Glutamatergic neuron (in vitro differentiated cells): ENCODE results near the gene YBEY. TPM values are rescaled to one million over a fixed set of nuclear protein-coding genes. Genes with fewer than 3 reads are reported as not detected.

Experiments
- DNase-seq: peaks from one replicate; pipeline ENCODE4 v3.0.0; 2022
- H3K27ac Mint-ChIP-seq: one replicate; pipeline ENCODE4 v1.8.0; 2020; ENCODE audit warnings: mild to moderate bottlenecking, mixed read lengths, inconsistent platforms; ENCODE audit not compliant: unreplicated experiment
- H3K27me3 Mint-ChIP-seq: one replicate; pipeline ENCODE4 v1.8.0; 2020; ENCODE audit warnings: mild to moderate bottlenecking, moderate library complexity, mixed read lengths, inconsistent platforms; ENCODE audit not compliant: unreplicated experiment
- H3K36me3 Mint-ChIP-seq: one replicate; pipeline ENCODE4 v1.8.0; 2020; ENCODE audit warnings: mild to moderate bottlenecking, mixed read lengths, inconsistent platforms; ENCODE audit not compliant: unreplicated experiment
- H3K4me1 Mint-ChIP-seq: one replicate; pipeline ENCODE4 v1.8.0; 2020; ENCODE audit warnings: mild to moderate bottlenecking, low read depth, mixed read lengths, inconsistent platforms; ENCODE audit not compliant: unreplicated experiment
- H3K4me3 Mint-ChIP-seq: one replicate; pipeline ENCODE4 v1.8.0; 2020; ENCODE audit warnings: mild to moderate bottlenecking, mixed read lengths, inconsistent platforms; ENCODE audit not compliant: unreplicated experiment
- H3K9me3 Mint-ChIP-seq: one replicate; pipeline ENCODE4 v1.8.0; 2020; ENCODE audit warnings: mild to moderate bottlenecking, moderate library complexity, mixed read lengths, inconsistent platforms; ENCODE audit not compliant: unreplicated experiment
- total RNA-seq: library from RNA; stranded (reverse); fragmentation: NEBNext Ultra II Directional; extraction: Animal tissue kit (Norgen Biotek cat#: 25700); gene quantifications from one replicate; pipeline ENCODE4 v1.2.1, GENCODE V29; 2021; ENCODE audit not compliant: unreplicated experiment
- TF ChIP-seq, protein P1 (sequence below): fragments of 200-600 bp; sonication (generic); IDR thresholded peaks from one replicate; pipeline ENCODE4 v1.5.0; 2021; ENCODE audit not compliant: partially characterized antibody, unreplicated experiment

The YBEY gene
- total RNA-seq, 1 donor from 2014 or later: 19.6 TPM

DNA sequence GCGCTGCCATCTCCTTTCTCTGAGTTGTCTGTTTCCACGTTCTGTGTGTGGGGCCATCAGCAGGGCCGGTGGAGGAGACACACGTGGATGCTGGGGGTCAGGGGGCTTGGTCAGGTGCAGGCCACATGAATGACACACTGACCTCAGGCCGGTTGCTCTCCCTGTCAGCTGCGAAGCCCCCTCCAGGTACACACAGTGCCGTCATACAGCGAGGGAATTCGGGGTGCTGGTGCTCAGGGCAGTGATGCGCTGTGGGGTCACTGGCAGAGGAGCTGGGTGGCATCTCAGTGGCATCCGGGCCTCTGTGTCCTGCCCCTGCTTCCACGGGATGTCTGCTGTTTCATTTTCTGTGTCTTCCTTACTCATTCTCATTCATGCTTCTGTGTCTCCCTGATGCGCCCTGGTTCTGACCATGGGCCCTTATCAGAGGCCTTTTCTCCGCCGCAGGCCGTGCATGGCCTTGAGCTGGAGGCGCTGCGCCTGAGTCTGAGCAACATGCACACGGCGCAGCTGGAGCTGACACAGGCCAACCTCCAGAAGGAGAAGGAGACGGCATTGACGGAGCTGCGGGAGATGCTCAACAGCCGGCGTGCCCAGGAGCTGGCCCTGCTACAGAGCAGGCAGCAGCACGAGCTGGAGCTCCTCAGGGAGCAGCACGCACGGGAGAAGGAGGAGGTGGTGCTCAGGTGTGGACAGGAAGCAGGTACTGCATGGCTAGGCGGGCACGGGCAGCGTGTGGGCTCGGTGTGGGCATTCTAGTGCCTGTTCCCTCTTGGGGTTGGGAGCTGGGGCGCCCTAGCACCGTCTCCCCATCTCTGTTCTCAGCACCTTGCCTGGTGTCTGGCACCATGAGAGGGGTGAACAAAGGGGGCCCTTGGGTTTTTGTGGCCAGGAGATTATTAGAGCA lies 60.4 kb downstream of the YBEY start:
- H3K27ac Mint-ChIP-seq: peak overlapping the region; percentile 70
- TF ChIP-seq, protein P1, sequence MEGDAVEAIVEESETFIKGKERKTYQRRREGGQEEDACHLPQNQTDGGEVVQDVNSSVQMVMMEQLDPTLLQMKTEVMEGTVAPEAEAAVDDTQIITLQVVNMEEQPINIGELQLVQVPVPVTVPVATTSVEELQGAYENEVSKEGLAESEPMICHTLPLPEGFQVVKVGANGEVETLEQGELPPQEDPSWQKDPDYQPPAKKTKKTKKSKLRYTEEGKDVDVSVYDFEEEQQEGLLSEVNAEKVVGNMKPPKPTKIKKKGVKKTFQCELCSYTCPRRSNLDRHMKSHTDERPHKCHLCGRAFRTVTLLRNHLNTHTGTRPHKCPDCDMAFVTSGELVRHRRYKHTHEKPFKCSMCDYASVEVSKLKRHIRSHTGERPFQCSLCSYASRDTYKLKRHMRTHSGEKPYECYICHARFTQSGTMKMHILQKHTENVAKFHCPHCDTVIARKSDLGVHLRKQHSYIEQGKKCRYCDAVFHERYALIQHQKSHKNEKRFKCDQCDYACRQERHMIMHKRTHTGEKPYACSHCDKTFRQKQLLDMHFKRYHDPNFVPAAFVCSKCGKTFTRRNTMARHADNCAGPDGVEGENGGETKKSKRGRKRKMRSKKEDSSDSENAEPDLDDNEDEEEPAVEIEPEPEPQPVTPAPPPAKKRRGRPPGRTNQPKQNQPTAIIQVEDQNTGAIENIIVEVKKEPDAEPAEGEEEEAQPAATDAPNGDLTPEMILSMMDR: no peak

DNA sequence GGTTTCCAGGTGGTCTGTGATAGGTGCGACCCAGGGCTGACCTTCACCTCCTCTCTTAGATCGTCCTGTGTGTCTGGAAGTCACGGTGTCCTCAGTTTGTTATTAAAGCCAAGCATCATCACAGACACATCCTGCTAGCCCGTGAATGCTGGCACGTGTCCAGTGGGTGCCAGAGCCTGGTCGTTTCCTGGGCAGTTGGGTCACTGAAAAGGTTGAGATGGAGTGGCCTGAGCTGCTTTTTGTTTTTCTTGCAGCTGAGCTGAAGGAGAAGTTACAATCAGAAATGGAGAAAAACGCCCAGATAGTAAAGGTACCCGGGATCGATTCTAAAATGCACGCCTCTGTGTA lies 61.0 kb downstream of the YBEY start:
- Mint-ChIP-seq H3K4me1 (peaks cover 2% of the 10 kb centered on the region), H3K4me3 (no peak overlapping the region), H3K27ac (no peak overlapping the region), H3K9me3 (peaks cover 3% of the 10 kb centered on the region), H3K36me3 (peaks cover 8% of the 10 kb centered on the region), H3K27me3 (peaks cover 9% of the 10 kb centered on the region)
- TF ChIP-seq, protein P1: no peak
- DNase-seq: no peak

More for the DNA sequence above, 60.4 kb downstream of the YBEY start:
- H3K4me3 Mint-ChIP-seq: no peak overlapping the region
- DNase-seq: no peak
- peaks cover 9% of the 10 kb centered on the region for H3K27me3 Mint-ChIP-seq
- peaks cover 2% of the 10 kb centered on the region for H3K4me1 Mint-ChIP-seq
- H3K36me3 Mint-ChIP-seq: peaks cover 8% of the 10 kb centered on the region
- H3K9me3 Mint-ChIP-seq: peaks cover 3% of the 10 kb centered on the region

Other genes with a start within 250 kb of the YBEY start
- gene COL6A2, start 188.2 kb upstream of the YBEY start, total RNA-seq: 55.2 TPM
- 13.4 TPM for gene FTCD, start 130.8 kb upstream of the YBEY start, total RNA-seq
- gene SPATC1L, start 101.9 kb upstream of the YBEY start, total RNA-seq: 58.7 TPM
- 390 TPM for gene LSS, start 57.6 kb upstream of the YBEY start, total RNA-seq
- 121 TPM for gene MCM3AP, start 731 bp upstream of the YBEY start, total RNA-seq
- 9.7 TPM for gene C21orf58, start 37.5 kb downstream of the YBEY start, total RNA-seq
- 117 TPM for gene PCNT, start 37.8 kb downstream of the YBEY start, total RNA-seq
- 55.4 TPM for gene DIP2A, start 172.5 kb downstream of the YBEY start, total RNA-seq